ENCODE results near the gene SPEF1.
"Not testable (repeated sequence)": the region's sequence is repeated elsewhere in the genome, so short reads cannot be mapped to it uniquely, and the experiment has no call there.

SPEF1 gene

DNA sequence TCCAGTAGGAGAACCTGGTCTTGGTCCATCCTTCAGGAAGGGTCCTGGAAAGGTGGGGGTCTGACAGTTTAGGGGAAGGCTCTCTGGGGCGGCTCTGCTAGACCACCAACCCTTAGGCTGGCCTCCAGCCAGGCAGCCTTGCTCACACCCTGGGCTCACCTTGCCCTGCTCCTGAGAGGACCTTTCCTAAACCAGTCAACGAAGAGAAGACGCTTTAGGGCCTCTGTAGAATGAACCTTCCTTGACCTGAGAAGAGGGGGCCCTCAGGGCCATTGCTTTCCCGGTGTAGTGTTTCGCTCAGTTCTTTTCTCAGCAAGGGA, 15.9 kb upstream of the SPEF1 start:
- TF ChIP-seq, protein P1, sequence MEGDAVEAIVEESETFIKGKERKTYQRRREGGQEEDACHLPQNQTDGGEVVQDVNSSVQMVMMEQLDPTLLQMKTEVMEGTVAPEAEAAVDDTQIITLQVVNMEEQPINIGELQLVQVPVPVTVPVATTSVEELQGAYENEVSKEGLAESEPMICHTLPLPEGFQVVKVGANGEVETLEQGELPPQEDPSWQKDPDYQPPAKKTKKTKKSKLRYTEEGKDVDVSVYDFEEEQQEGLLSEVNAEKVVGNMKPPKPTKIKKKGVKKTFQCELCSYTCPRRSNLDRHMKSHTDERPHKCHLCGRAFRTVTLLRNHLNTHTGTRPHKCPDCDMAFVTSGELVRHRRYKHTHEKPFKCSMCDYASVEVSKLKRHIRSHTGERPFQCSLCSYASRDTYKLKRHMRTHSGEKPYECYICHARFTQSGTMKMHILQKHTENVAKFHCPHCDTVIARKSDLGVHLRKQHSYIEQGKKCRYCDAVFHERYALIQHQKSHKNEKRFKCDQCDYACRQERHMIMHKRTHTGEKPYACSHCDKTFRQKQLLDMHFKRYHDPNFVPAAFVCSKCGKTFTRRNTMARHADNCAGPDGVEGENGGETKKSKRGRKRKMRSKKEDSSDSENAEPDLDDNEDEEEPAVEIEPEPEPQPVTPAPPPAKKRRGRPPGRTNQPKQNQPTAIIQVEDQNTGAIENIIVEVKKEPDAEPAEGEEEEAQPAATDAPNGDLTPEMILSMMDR (IDR thresholded peaks at IDR 0.05; ENCODE audit: control insufficient read depth, insufficient read depth, low read depth, low read length, missing control alignments): no peak
- DNase-seq (ENCODE audit: low read depth): no peak
- peak overlapping the region; percentile 79 for H3K4me3 ChIP-seq (ENCODE audit: control insufficient read depth, low read depth, low read length)

DNA sequence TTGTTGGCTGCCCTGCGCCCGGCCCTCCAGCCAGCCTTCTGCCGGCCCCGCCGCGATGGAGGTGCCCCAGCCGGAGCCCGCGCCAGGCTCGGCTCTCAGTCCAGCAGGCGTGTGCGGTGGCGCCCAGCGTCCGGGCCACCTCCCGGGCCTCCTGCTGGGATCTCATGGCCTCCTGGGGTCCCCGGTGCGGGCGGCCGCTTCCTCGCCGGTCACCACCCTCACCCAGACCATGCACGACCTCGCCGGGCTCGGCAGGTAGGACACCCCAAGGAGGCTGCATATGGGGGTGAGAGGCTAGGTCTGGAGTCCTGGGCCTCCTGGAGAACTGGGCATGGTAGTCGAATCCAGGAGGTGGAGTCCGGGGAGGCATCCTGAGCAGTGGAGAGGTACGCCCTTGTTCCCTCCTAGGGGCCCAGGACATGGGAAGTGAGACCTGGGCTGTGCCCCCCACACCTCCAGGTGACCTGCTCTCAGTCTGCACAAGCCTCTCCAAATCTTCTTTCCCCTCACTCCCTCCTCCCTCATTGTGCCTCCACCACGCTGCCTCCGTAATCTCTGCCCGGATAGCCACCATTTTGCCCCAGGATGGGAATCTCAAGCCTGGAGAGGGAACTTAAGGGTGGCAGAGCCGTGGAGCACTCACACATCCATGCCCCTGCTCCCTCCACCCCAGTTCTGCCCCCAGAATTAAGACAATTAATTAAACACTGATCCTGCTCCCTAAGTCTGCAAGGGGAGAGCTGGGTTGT, 15.4 kb upstream of the SPEF1 start:
- no peak for DNase-seq (ENCODE audit: low read depth)
- TF ChIP-seq, protein P1 (IDR thresholded peaks at IDR 0.05; ENCODE audit: control insufficient read depth, insufficient read depth, low read depth, low read length, missing control alignments): no peak

DNA sequence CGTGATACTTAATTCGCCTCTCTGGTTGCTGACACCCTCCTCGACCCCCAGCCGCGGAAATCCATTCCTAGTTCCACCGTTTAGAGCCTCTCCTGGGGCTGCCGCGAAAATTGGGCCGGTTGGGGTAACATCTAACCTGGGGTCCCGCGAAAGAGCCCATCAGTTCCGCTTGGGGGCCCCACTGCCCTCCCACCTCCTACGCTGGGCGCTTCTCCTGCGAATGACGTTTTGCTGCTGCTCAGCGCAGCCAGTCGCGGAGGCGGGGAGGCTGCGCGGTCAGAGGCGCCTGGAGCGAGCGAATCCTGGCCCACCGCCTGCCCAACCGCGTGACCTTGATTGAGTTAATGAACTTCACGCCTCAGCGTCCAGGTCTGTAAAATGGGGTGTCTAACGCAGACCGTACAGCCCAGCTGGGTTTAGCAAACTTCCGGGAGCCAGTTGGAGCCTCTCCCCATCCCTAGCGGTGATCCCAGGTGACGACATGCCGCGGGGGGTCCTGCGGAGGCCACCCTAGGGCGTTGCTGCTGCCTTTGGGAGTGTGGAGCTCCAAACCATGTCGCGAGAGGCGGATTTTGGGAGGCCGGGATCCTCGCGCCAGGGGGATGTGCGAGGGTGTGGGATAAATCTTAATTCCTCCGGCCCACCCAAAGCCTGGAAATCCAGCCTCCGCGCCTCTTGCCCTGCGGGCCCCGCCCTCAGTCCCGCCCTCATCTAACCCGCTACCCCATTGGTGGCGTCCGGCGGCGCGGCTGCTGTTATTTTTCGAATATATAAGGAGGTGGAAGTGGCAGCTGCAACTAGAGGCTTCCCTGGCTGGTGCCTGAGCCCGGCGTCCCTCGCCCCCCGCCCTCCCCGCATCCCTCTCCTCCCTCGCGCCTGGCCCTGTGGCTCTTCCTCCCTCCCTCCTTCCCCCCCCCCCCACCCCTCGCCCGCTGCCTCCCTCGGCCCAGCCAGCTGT, 14.5 kb upstream of the SPEF1 start, which contains the start of gene CDC25B:
Gene CDC25B (plus strand): TSS at position 800 of the 958 bp plus-strand sequence. CDS start 222 bp downstream, outside the sequence.
- DNase-seq (ENCODE audit: low read depth): peak; percentile 59
- peak within 1 kb of the TSS; percentile 79 for H3K4me3 ChIP-seq (ENCODE audit: control insufficient read depth, low read depth, low read length)
- TF ChIP-seq, protein P1 (IDR thresholded peaks at IDR 0.05; ENCODE audit: control insufficient read depth, insufficient read depth, low read depth, low read length, missing control alignments): peak; percentile 45

More for the DNA sequence above, 15.4 kb upstream of the SPEF1 start:
- H3K4me3 ChIP-seq (ENCODE audit: control insufficient read depth, low read depth, low read length): peak overlapping the region; percentile 79

DNA sequence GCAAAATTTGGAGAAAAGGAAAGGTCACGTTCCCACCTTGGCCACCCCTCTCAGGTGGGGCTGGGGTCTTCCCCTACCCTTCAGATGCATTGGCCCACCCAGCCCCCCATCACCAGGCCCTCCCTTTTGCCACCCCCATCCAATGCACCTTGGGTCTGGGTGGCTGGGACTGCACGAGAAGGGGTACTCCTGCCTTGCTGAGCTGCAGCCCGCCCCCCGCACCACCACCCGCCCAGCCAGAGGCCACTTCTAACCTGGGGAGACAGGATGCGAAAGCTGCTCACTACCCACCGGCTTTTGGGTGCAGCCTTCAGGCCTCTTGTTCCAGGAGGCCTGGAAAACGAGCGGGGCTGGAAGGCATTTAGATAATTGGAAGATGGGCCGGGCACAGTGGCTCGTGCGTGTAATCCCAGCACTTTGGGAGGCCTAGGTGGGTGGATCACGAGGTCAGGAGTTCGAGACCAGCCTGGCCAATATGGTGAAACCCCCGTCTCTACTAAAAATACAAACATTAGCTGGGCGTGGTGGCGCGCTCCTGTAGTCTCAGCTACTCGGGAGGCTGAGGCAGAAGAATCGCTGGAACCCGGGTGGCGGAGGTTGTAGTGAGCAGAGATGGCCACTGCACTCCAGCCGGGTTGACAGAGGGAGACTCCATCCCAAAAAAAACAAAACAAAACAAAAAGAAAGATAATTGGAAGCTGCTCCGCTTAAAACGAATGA, 13.6 kb upstream of the SPEF1 start:
- DNase-seq (ENCODE audit: low read depth): no peak
- peak overlapping the region; percentile 79 for H3K4me3 ChIP-seq (ENCODE audit: control insufficient read depth, low read depth, low read length)
- TF ChIP-seq, protein P1 (IDR thresholded peaks at IDR 0.05; ENCODE audit: control insufficient read depth, insufficient read depth, low read depth, low read length, missing control alignments): no peak

DNA sequence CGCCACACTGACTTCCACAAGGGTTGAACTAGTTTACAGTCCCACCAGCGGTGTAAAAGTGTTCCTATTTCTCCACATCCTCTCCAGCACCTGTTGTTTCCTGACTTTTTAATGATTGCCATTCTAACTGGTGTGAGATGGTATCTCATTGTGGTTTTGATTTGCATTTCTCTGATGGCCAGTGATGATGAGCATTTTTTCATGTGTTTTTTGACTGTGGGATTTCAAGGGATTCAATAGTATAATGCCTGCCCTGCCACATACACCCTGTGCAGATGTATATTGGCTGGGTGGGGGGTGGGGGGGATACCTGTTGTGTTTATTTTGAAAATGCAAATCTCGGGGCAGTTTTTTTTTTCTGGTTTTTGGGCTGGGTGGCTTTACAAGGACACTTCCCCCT, 12.9 kb upstream of the SPEF1 start:
- not testable (repeated sequence) for H3K4me3 ChIP-seq (ENCODE audit: control insufficient read depth, low read depth, low read length); DNase-seq (ENCODE audit: low read depth)

DNA sequence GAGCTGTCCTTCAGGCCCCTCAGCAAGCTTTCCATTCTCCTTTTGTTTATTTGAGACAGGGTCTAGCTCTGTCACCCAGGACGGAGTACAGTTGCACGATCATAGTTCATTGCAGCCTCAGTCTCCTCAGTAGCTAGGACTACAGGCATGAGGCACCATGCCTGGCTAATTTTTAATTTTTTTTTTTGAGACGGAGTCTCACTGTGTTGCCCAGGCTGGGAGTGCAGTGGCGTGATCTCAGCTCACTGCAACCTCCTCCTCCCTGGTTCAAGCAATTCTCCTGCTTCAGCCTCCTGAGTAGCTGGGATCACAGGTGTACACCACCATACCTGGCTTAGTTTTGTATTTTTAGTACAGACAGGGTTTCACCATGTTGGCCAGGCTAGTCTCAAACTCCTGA, 8.0 kb upstream of the SPEF1 start:
- not testable (repeated sequence) for DNase-seq (ENCODE audit: low read depth); H3K4me3 ChIP-seq (ENCODE audit: control insufficient read depth, low read depth, low read length)

DNA sequence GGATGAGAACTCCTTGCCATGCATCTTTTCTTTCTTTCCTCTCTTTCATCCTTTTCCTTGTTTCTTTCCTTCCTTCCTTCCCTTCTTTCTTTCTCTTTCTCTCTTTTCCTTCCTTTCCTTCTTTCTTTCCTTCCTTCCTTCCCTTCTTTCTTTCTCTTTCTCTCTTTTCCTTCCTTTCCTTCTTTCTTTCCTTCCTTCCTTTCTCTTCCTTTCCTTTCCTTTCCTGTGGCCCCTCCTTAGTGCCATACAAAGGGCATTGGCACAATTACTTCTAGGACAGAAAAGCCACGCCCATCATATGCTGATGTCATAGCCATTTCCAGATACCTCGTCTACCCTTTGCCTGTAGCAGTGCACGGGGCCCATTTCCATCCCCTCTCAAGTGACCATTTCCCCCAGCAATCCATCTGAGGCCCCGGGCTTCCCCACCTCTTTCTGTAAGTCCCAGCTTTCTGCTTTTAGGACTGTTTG, 7.5 kb upstream of the SPEF1 start:
- no peak for DNase-seq (ENCODE audit: low read depth)

More for the DNA sequence above, 7.5 kb upstream of the SPEF1 start:
- no peak overlapping the region for H3K4me3 ChIP-seq (ENCODE audit: control insufficient read depth, low read depth, low read length)
- TF ChIP-seq, protein P1 (IDR thresholded peaks at IDR 0.05; ENCODE audit: control insufficient read depth, insufficient read depth, low read depth, low read length, missing control alignments): no peak
